Astrocyte of the spinal cord (primary cell): Measurements from ENCODE around the gene BBS1.

Experiments
- DNase-seq: peaks from one replicate; pipeline ENCODE4 v3.0.0; 2011; ENCODE audit warnings: low read depth, low spot score
- H3K4me3 ChIP-seq: 2 replicates; pipeline ENCODE4 v1.5.1; 2011; ENCODE audit warnings: low read depth, mild to moderate bottlenecking, low read length, moderate library complexity
- in situ Hi-C: cut with HindIII; loops from 2 replicates; pipeline ENCODE4 v1.10.0; 2017; ENCODE audit warnings: low sequenced_read_pairs
- TF ChIP-seq, protein P1 (sequence below): IDR thresholded peaks from 2 replicates; pipeline ENCODE4 v1.5.1; 2012; ENCODE audit warnings: low read depth, mild to moderate bottlenecking, low read length, inconsistent platforms

Gene BBS1

GRCh38 chr11:66494458-66494857 is 16.0 kb upstream of the BBS1 start:
- TF ChIP-seq, protein P1, sequence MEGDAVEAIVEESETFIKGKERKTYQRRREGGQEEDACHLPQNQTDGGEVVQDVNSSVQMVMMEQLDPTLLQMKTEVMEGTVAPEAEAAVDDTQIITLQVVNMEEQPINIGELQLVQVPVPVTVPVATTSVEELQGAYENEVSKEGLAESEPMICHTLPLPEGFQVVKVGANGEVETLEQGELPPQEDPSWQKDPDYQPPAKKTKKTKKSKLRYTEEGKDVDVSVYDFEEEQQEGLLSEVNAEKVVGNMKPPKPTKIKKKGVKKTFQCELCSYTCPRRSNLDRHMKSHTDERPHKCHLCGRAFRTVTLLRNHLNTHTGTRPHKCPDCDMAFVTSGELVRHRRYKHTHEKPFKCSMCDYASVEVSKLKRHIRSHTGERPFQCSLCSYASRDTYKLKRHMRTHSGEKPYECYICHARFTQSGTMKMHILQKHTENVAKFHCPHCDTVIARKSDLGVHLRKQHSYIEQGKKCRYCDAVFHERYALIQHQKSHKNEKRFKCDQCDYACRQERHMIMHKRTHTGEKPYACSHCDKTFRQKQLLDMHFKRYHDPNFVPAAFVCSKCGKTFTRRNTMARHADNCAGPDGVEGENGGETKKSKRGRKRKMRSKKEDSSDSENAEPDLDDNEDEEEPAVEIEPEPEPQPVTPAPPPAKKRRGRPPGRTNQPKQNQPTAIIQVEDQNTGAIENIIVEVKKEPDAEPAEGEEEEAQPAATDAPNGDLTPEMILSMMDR: no peak
- no peak for DNase-seq
- no peak overlapping the region for H3K4me3 ChIP-seq
- in situ Hi-C loops: no loop called here

GRCh38 chr11:66494935-66495334 is 15.5 kb upstream of the BBS1 start:
- TF ChIP-seq, protein P1: no peak
- DNase-seq: no peak
- H3K4me3 ChIP-seq: no peak overlapping the region
- in situ Hi-C loops: no loop called here

DNA sequence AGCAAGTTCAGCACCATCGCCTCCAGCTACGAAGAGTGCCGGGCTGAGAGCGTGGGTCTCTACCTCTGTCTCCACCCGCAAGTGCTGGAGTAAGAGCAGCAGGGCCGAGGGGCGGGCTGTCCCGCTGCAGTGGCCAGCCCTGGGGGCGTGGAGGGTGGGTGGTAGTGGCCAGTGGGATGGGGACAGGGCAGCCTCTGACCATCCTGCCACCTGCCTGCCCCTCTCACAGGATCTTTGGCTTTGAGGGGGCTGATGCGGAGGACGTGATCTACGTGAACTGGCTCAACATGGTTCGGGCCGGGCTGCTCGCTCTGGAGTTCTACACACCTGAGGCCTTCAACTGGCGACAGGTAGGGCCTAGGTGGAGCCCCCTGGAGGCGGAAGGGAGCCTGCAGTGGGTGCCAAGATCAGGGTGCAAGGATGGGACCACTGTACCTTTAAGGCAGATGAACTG is 15.0 kb upstream of the BBS1 start:
- in situ Hi-C loops: no loop called here
- TF ChIP-seq, protein P1: peak; percentile 39
- H3K4me3 ChIP-seq: no peak overlapping the region
- DNase-seq: no peak

DNA sequence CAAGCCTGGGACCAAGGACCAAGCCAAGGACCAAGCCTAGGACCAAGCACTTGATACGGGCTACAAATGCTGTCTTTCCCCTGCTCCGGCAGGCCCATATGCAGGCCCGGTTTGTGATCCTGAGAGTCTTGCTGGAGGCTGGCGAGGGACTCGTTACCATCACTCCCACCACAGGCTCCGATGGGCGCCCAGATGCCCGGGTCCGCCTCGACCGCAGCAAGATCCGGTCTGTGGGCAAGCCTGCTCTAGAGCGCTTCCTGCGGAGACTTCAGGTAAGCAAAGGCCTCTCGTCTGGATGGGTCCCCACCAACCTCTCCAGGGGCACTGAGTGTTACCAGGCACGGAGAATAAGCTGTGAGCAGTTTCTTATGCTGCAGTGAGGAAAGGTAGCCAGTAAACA is 13.2 kb upstream of the BBS1 start:
- in situ Hi-C loops: no loop called here
- TF ChIP-seq, protein P1: no peak
- no peak overlapping the region for H3K4me3 ChIP-seq
- DNase-seq: no peak

DNA sequence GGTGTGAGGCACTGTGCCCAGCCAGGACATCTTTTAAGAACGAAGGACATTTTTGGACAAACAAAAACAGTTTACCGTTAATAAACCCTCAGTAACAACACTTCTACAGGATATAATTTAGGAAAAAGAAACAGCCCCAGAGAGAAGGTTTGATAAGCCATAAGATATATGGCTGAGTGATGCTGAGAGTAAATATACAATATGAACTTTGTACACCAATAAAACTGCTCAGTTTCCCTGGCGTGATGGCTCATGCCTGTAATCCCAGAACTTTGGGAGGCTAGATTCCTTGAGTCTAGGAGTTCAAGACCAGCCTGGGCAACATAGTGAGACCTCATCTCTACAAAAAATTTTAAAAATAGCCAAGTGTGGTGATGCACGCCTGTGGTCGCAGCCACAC is 11.9 kb upstream of the BBS1 start:
- TF ChIP-seq, protein P1: no peak
- H3K4me3 ChIP-seq: no peak overlapping the region
- in situ Hi-C loops: no loop called here
- DNase-seq: no peak

DNA sequence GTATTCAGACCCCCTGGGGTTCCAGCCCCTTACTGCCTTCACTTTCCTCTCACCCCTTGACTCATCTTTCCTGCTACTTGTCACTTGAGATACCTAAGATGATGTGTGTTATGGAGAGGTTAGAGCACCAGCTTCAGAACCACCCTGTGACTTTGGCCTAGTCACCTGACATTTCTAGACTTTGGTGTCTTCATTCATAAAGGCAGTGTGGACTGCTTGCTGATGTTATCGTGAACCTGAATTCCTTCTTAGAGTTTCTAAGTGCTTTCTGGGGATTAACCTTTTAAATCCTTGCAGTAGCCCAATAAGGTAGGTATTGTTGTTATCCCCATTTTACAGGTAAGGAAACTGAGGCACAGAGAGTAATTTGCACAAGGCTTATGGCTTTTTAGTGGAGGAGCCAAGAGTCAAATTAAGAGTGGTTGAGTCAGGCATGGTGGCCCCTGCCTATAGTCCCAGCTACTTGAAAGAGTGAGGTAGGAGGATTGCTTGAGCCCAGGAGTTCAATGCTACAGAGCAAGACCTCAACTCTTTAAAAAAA is 5.1 kb upstream of the BBS1 start:
- no peak overlapping the region for H3K4me3 ChIP-seq
- in situ Hi-C loops: no loop called here
- DNase-seq: no peak
- TF ChIP-seq, protein P1: no peak
